GM21390 (cell line): ENCODE results near the gene PPBP.
"Not testable (repeated sequence)": the region's sequence is repeated elsewhere in the genome, so short reads cannot be mapped to it uniquely, and the experiment has no call there.

Experiments used
- ATAC-seq: cut with Tn5 transposase; IDR thresholded peaks from one replicate; pipeline ENCODE4 v1.9.1; 2021; ENCODE audit not compliant: unreplicated experiment

Gene PPBP

GRCh38 chr4:73998040-73999011, 10.3 kb upstream of the PPBP start, which contains the start of gene CXCL5:
TSS of gene CXCL5 (minus strand) at chr4:73998677. CDS start at chr4:73998581, 96 bp downstream.
- ATAC-seq = no peak

GRCh38 chr4:73992050-73992449, 4.1 kb upstream of the PPBP start:
- no peak for ATAC-seq

- no peak for ATAC-seq
These were observed 3.7 kb upstream of the PPBP start for GRCh38 chr4:73991742-73992000.

- no peak for ATAC-seq
These were observed 3.2 kb upstream of the PPBP start for GRCh38 chr4:73990988-73991741.

- ATAC-seq = no peak
These were observed 1.9 kb upstream of the PPBP start for GRCh38 chr4:73989928-73990327.

GRCh38 chr4:73989031-73989430, 1.0 kb upstream of the PPBP start:
- no peak for ATAC-seq

GRCh38 chr4:73985528-73985852, 2.5 kb downstream of the PPBP start:
- ATAC-seq = no peak

GRCh38 chr4:73984736-73985527, 3.1 kb downstream of the PPBP start:
- no peak for ATAC-seq

- ATAC-seq = not testable (repeated sequence)
These were observed 6.8 kb downstream of the PPBP start for GRCh38 chr4:73981175-73981574.

- ATAC-seq = no peak
These were observed 8.5 kb downstream of the PPBP start for GRCh38 chr4:73979407-73979957.

- no peak for ATAC-seq
These were observed 9.1 kb downstream of the PPBP start for GRCh38 chr4:73978886-73979285.

- ATAC-seq = no peak
These were observed 11.3 kb downstream of the PPBP start for GRCh38 chr4:73976716-73977115.

GRCh38 chr4:73976217-73976616, 11.8 kb downstream of the PPBP start:
- no peak for ATAC-seq

- no peak for ATAC-seq
These were observed 13.6 kb downstream of the PPBP start for GRCh38 chr4:73974352-73974751.

- ATAC-seq = no peak
These were observed 17.0 kb downstream of the PPBP start for GRCh38 chr4:73970945-73971344.

GRCh38 chr4:73970011-73970410, 18.0 kb downstream of the PPBP start:
- no peak for ATAC-seq

- no peak for ATAC-seq
These were observed 20.1 kb downstream of the PPBP start for GRCh38 chr4:73967866-73968265.

- no peak for ATAC-seq
These were observed 23.0 kb downstream of the PPBP start for GRCh38 chr4:73964862-73965611.

GRCh38 chr4:73962724-73963123, 25.3 kb downstream of the PPBP start:
- no peak for ATAC-seq

- not testable (repeated sequence) for ATAC-seq
These were observed 28.9 kb downstream of the PPBP start for GRCh38 chr4:73959041-73959440.
